AG20443 (cell line): ENCODE data around the gene PSD4.

Source experiments
- DNase-seq: peaks from one replicate; pipeline ENCODE4 v3.0.0; 2012; ENCODE audit warnings: low spot score, mixed read lengths

The PSD4 gene

GRCh38 chr2:113184531-113185230 is 10.9 kb downstream of the PSD4 start:
- no peak for DNase-seq

- DNase-seq, result no peak
Measured at GRCh38 chr2:113185664-113186432, 12.1 kb downstream of the PSD4 start.

DNA sequence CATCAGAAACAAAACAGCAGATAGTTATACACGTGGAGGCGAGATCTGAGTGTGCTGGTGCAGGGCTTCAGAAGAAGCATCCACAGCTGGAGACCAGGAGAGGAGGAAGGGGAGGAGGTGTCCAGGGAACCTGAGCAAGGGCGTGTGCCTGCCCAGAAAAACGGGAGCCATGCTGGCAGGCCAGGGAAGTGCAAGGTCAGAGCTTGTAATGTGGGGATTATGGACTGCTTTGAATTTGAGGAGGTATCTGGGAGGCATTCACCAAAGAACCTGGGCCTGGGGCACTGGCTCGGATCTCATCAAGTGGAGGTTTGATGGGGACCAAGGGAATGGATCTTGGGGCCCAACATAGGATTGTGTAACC is 12.6 kb downstream of the PSD4 start:
- no peak for DNase-seq

DNA sequence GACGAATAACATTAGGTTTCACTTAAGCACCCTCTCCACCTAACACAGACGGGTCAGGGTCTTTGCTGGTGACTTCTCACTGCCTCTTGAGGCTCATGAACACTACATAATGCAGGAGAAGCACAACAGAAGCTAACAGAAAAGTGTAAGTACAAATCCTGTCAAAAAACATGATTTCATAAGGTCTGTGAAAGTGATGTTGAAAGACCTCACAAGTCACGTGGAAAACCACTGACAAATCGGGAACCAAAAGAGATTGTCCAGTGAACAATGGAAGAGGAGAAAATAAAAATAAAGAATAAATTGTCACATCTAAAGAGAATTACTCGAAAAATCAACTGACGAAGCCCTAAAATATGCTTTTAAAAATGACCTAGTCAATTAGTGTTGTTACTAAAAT is 14.0 kb downstream of the PSD4 start:
- DNase-seq, result no peak

DNA sequence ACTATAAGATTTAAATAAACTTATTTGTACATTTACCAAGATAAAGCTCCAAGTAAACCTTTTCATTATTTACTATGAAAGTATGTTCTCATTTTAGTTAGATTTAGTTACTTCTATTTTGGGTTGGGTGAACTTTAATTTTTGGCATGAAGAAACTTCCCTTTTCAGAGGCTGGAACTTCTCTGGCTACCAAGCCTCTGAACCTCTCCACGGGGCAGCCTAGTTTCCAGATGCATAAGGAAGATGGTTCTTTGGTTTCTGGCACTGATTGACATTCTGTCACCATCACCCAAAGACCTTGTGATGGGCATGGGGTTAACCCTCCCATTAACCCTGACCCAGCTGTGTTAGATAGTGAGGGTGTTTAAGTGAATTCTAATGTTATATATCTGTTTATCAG is 17.1 kb downstream of the PSD4 start:
- DNase-seq, result no peak

GRCh38 chr2:113192459-113193100 is 18.8 kb downstream of the PSD4 start:
- no peak for DNase-seq

DNA sequence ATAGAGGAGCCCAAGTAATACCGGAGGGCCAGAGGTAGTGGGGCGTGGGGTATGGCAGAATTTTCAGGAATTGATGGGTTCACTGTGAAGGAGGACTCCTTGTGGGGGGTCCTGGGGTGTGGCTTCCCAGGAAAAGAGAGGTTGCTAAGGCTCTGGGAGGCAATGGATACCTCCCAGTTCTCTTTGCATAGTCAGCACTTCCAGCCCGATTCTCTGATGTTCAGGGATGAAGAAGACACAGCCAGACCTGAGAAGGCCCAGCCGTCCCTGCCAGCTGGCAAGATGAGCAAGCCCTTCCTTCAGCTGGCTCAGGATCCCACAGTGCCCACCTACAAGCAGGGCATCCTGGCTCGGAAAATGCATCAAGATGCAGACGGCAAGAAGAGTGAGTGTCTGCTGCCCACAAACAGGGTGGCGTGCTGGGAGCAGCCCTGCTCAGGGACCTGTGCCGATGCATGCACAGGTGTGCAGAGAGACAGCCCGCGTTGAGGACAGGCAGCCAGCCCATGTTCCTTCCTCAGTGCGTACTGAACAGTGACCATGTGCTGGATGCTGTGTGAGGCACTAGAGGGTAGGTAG is 22.2 kb downstream of the PSD4 start:
- DNase-seq, result no peak

GRCh38 chr2:113196839-113197238 is 23.1 kb downstream of the PSD4 start:
- no peak for DNase-seq

GRCh38 chr2:113197347-113198047 is 23.7 kb downstream of the PSD4 start:
- no peak for DNase-seq

DNA sequence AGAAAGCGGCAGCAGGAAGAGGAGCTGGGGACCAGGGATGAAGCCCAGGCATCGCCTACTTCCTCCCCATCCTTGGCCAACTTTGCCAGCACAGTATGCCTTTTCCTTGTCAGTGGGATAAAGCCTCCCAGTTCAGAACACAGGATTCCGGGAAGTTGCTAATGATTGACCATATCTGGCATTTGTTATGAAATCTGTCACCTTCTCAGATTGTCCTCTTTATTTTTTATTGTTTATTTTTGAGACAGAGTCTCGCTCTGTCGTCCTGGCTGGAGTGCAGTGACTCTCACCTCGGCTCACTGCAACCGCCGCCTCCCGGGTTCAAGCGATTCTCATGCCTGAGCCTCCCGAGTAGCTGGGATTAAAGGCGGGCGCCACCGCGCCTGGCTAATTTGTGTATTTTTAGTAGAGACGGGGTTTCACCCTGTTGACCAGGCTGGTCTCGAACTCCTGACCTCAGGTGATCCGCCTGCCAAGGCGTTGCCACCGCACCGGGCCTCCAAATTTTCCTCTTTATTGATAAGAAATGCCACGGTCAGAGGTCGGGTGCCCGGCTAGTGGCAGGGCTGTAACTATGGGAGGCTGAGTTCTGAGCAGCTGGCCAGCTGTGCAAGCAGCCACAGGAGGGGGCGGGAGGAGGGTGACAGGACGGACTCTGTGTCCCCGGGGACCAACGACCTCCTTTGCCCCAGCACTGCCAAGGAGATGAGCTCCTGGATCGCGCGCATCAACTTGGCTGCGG is 24.4 kb downstream of the PSD4 start:
- DNase-seq, result no peak

DNA sequence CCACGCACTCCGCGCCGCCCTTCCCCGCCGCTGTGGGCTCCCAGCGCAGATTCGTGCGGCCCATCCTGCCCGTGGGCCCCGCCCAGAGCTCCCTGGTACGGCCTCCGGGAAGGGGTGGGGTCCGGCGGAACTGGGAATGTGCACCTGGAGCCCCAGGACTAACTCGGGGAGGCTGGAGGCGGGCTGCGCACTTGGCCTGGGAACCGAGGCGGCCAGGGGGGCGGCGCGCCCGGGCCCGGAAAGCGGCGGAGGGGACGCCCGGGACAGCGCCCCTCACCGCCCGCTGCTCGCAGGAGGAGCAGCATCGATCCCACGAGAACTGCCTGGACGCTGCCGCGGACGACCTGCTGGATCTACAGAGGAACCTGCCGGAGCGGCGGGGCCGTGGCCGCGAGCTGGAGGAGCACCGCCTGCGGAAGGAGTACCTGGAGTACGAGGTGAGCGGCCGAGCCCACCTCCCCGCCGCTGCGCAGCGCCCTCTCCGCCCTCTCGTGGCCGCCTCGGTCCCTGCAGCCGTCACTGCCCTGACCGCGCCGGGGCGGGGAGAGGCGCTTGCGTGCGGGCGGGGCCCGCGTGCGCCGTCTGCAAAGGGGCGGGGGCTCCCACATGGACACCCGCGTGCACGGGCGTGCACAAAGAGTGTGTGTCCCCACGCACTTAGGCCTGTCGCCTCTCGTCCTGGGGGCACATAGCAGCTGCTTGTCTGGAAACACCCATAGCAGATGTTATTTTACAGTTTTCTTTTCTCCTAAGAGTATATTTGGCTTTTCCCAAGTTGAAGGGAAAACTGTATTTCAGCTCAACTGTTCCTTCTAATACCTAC is 25.2 kb downstream of the PSD4 start:
- peak; percentile 97 for DNase-seq

GRCh38 chr2:113200236-113200635 is 26.5 kb downstream of the PSD4 start:
- no peak for DNase-seq

DNA sequence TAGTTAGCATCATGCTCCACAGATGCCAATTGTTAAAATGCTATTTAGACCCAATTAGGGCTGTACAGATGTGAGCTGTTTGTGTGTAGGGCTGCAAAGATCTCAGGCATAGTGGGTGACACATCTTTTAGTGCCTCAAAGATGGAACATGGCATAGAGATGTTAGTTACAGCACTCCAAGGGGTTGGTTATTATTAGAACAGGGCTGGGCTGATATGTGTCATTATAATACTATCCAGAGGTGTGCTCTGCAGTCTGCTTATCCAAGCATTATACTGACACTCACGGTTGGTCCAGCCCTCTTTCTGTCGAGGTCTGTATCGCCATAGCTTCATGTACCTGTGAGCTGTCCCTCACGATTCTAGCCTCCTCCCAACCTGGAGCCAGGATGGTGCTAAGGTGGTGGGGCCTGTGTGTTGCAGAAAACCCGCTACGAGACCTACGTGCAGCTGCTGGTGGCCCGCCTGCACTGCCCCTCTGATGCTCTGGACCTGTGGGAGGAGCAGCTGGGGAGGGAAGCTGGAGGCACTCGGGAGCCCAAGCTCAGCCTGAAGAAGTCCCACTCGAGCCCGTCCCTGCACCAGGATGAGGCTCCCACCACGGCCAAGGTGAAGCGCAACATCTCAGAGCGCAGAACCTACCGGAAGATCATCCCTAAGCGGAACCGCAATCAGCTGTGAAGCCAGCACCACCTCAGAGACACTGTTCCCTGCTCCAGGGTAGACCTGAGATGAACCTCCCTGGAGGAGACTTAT is 27.1 kb downstream of the PSD4 start:
- DNase-seq, result no peak

- DNase-seq, result no peak
Measured at GRCh38 chr2:113201496-113202304, 27.9 kb downstream of the PSD4 start.

GRCh38 chr2:113202305-113203216 is 28.8 kb downstream of the PSD4 start:
- DNase-seq, result no peak

DNA sequence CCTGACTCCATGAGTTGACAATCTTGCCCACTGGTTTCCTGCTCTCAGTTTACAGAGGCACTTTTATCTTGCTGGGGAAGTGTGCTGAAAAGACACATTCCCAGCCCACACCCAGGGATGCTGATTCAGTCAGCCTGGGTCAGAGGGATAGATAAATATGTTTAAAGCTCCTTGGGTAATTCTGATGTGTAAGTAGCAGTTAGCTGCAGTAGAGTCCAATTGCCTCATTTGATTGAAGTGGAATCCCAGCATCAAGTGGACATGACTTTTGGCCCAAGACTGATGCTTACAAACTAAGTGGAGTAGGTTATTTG is 29.4 kb downstream of the PSD4 start:
- DNase-seq, result no peak

DNA sequence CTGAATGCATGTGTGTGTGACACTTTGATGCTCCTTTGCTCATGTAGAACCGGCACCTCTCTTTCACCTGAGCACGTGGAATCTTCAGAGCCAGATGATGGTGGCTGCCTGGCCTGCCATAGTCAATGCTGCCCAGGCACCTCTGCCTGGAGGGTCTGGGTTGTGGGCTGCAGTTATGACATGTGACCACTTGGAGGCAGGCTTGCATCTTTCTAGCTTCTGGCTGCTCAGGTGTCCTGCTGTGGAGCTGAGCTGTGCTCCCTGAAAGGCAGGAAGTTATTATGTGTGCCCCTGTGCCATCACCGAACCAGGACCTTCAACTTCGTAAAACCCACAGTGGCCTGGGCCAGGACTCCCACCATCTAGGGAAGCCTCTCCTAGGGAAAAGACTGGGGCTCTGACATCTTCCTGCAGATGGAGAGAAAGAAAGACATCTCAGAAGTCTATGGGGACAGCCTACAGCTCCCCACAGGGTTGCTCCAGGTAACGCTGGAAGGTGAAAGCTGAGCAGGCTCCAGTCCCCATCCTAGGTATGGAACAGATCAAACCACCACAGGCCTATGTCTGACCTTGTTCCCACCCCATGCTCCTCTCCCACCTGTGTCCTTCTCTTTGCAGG is 30.2 kb downstream of the PSD4 start:
- DNase-seq, result peak; percentile 86

GRCh38 chr2:113206251-113206650 is 32.5 kb downstream of the PSD4 start:
- no peak for DNase-seq
